ENCODE measurements around the gene CCDC141.
"Not testable (repeated sequence)": the region's sequence is repeated elsewhere in the genome, so short reads cannot be mapped to it uniquely, and the experiment has no call there.

Gene CCDC141

DNA sequence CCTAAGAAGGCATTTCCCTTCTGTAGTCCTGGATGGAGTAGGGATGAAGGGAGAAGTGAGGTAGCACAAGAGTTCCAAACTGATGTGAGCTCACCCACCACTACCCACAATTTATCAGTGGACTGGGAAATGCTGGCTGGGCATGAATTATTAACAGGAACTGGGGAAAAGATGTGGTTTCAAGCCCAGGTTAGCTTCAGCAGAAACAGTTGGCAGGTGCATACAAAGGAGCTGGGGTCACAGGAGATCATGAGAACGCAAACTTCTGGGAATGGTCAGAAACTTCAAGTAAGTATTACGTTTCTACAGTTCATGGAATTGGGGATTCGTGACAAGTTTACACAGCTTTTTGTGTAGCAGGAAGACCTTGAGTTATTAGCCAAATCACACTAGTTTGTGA lies 5.4 kb downstream of the CCDC141 start:
- DNase-seq (ENCODE audit: low read depth): no peak

- DNase-seq (ENCODE audit: low read depth): no peak
These were observed 12.1 kb downstream of the CCDC141 start for GRCh38 chr2:179037807-179038206.

GRCh38 chr2:179036353-179036905 lies 13.5 kb downstream of the CCDC141 start:
- no peak for DNase-seq (ENCODE audit: low read depth)

- no peak for DNase-seq (ENCODE audit: low read depth)
These were observed 18.1 kb downstream of the CCDC141 start for GRCh38 chr2:179031731-179032408.

GRCh38 chr2:179024445-179024844 lies 25.5 kb downstream of the CCDC141 start:
- no peak for DNase-seq (ENCODE audit: low read depth)

- DNase-seq (ENCODE audit: low read depth): no peak
These were observed 27.3 kb downstream of the CCDC141 start for GRCh38 chr2:179022685-179023084.

DNA sequence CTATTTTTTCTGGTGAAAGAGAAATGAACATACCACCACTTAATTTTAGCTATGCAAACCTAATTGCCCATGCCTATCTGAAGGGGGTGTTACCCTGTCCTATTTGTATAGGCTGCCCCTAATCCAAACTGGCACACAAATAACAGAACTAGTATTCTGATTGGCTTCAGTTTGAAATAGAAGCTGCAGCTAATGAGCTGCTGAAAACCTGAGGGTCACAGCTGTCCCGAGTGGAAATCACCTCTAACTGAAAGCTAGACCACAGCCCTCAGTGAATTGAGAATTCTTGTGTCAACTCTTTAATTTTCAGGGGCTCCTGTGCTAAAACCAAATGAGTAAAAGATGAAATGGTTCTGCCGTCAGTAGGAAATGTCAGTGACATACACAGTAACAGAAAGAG lies 28.7 kb downstream of the CCDC141 start:
- DNase-seq (ENCODE audit: low read depth): no peak

DNA sequence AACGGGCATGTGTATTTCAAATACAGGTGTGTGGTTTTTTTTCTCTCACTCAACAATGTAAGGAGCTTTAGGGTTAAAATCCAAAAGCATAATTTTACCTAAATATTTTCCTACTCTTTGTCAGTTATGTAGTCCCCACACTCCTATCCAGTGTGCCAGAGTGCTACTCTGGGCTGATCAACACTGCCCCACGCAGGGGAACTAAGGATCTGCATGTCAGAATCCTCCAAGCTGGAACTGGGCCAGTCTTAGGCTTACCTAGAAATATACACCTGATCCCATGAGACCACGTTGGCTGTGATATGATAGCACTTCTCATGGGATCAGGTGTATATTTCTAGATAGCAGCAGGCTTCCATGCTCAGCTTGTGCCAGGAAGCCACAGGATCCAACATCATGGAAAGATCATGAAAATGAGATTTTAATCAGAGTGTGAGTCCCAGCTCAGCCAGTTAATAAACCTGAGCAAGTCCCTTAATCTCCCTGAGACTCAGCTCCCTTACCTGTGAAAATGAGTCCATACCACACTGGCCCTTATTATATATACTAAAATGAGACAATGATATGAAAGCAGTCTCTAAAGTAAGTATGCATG lies 29.7 kb downstream of the CCDC141 start:
- DNase-seq (ENCODE audit: low read depth): no peak

GRCh38 chr2:179019260-179019659 lies 30.7 kb downstream of the CCDC141 start:
- no peak for DNase-seq (ENCODE audit: low read depth)

DNA sequence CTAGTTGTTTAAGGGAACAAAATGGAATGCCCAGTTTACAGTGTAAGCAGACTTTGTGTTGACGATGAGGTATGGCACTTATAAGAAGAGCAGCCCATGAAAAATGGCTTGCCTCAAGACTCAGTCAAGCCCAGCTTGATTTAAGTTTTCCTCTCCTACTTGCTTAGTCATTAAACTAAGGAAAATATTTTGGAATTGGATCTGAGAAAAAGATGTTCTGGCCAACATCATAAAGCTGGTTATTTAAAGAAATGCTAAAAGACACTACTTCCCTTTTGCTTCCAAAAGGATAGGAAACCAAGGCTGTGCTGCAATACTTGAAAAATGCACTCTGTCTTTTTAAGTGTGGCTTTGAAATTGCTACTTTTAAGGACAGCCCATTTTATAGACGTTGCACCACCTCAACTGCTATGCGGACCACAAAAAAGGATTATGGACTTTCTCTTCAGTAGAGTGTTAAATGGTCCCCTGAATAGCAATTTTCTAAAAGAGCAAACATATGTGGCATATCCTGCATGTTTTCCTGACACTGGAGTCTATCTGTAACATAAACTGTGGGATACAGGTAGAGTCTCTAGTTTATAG lies 32.1 kb downstream of the CCDC141 start:
- no peak for DNase-seq (ENCODE audit: low read depth)

- not testable (repeated sequence) for DNase-seq (ENCODE audit: low read depth)
These were observed 35.7 kb downstream of the CCDC141 start for GRCh38 chr2:179014189-179014588.

DNA sequence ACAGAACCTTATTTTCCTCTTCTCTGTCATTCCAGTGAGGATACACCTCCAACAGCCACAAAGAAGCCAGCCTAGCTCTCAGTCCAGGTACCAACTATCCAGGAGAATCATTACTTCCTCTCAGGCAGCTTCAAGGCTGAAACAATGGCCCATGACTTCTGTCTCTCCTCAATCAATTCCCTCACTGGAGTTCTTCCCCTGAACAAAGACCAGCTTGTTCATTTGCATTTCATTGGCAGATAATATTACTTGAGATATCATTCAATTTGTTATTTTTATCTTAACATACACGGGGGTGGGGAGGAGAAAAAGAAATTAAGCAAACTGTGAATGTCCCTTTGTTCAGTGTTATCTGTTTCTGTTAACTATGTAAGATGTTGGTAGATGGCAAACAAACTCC lies 44.0 kb downstream of the CCDC141 start:
- DNase-seq (ENCODE audit: low read depth): no peak

GRCh38 chr2:178999476-178999875 lies 50.5 kb downstream of the CCDC141 start:
- no peak for DNase-seq (ENCODE audit: low read depth)

DNA sequence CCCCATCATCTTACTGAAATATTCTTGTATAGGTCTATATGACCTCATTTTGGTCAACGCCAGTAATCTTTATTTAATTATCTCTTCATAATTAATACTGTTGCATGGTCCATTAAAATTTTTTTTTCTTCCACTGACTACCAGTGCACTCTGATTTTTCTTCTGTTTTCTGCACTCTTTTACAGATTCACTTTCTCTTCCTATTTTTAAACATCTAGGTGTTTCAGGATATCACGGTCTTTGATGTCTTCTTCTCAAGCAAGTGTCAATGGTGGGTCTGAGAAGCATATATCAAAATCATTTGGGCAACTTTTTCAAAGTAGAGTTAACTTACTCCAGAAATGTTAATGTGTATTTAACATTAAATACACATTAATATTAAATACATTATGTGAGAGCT lies 51.4 kb downstream of the CCDC141 start:
- no peak for DNase-seq (ENCODE audit: low read depth)

DNA sequence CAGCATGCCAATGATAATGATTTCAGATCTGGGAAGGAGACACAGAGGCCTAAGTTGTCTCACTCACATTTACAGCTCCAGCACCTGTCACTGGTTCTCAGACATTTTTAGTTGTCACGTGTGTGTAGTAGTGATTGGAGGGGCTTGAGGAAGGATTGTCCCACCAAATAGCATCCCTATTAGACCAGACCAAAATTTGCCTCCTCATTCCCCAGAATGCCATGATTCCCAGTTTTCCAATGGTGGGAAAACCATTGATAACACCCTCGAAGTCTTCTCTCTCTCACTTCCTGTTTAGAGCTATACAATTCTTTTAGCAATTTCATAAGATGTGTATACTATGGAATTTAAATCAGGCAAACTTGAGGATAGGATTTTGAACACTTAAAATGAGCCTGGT lies 52.5 kb downstream of the CCDC141 start:
- no peak for DNase-seq (ENCODE audit: low read depth)

GRCh38 chr2:178997067-178997466 lies 52.9 kb downstream of the CCDC141 start:
- DNase-seq (ENCODE audit: low read depth): no peak

DNA sequence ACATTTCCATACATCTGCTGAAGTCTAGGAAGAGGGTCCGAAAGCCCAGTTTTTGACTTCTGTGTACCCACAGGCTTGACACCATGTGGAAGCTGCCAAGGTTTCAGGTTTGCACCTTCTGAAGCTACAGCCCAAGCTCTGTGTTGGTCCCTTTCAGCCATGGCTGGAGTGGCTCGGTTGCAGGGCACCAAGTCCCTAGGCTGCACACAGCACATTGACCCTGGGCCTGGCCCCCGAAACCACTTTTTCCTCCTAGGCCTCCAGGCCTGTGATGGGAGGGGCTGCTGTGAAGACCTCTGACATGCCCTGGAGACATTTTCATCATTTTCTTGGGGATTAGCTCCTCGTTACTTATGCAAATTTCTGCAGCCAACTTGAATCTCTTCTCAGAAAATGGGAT lies 55.7 kb downstream of the CCDC141 start:
- no peak for DNase-seq (ENCODE audit: low read depth)

DNA sequence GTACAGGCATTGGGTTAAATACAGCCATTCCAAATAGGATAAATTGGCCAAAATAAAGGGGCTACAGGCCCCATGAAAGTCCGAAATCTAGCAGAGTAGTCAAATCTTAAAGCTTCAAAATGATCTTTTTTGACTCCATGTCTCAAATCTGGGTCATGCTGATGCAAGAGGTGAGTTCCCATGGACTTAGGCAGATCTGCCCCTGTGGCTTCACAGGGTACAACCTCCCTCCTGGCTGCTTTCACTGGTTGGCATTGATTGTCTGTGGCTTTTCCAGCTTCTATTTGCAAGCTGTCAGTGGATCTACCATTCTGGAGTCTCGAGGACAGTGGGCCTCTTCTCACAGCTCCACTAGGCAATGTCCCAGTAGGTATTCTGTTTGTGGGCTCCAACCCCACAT lies 56.1 kb downstream of the CCDC141 start:
- DNase-seq (ENCODE audit: low read depth): no peak

GRCh38 chr2:178992719-178993118 lies 57.2 kb downstream of the CCDC141 start:
- DNase-seq (ENCODE audit: low read depth): not testable (repeated sequence)

DNA sequence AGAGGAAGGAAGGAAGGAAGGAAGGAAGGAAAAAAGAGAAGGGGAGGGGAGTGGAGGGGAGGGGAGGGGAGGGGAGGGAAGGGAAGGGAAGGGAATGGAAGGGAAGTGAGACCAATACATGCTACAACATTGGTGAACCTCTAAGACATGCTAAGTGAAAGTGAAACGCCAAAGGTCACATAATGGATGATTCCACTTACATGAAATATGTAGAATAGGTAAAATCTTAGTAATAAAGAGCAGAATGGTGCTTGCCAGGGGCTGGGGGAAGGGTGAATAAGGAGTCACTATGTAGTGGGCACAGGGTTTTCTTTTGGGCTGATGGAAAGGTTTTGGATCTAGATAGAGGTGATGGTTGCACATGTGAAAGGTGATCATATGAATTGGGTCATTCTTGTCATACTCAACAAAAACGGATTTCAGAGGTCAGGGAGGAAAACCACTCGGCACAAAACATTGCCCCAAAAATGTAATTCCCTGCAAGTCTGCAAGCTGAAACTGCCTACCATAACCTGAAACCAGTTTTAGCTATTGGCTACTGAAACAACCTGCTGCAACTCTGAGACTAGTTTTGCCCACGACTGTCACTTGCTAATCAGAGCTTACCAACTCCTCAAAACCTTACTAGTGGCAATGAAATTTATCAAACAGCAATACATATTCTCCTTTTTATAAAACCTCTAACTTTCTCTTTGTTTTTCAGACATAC lies 59.2 kb downstream of the CCDC141 start:
- DNase-seq (ENCODE audit: low read depth): no peak

- DNase-seq (ENCODE audit: low read depth): not testable (repeated sequence)
These were observed 60.5 kb downstream of the CCDC141 start for GRCh38 chr2:178989424-178989823.

DNA sequence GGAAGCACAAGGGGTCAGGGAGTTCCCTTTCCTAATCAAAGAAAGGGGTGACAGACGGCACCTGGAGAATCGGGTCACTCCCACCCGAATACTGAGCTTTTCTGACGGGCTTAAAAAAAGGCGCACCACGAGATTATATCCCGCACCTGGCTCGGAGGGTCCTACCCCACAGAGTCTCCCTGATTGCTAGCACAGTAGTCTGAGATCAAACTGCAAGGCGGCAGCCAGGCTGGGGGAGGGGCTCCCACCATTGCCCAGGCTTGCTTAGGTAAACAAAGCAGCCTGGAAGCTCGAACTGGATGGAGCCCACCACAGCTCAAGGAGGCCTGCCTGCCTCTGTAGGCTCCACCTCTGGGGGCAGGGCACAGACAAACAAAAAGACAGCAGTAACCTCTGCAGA lies 67.3 kb downstream of the CCDC141 start:
- not testable (repeated sequence) for DNase-seq (ENCODE audit: low read depth)

- DNase-seq (ENCODE audit: low read depth): no peak
These were observed 69.1 kb downstream of the CCDC141 start for GRCh38 chr2:178980815-178981214.

Data from T follicular helper cell (primary cell).